Measurements from ENCODE around the gene ZNHIT1. TPM values are rescaled to one million over a fixed set of nuclear protein-coding genes. Genes with fewer than 3 reads are reported as not detected.

The ZNHIT1 gene
- total and polyA plus RNA-seq, 2 of the 8 experiments (the other 6 are each of a cell fraction or from before 2014, with no cell fraction given), result 38.2 to 61.7 TPM

DNA sequence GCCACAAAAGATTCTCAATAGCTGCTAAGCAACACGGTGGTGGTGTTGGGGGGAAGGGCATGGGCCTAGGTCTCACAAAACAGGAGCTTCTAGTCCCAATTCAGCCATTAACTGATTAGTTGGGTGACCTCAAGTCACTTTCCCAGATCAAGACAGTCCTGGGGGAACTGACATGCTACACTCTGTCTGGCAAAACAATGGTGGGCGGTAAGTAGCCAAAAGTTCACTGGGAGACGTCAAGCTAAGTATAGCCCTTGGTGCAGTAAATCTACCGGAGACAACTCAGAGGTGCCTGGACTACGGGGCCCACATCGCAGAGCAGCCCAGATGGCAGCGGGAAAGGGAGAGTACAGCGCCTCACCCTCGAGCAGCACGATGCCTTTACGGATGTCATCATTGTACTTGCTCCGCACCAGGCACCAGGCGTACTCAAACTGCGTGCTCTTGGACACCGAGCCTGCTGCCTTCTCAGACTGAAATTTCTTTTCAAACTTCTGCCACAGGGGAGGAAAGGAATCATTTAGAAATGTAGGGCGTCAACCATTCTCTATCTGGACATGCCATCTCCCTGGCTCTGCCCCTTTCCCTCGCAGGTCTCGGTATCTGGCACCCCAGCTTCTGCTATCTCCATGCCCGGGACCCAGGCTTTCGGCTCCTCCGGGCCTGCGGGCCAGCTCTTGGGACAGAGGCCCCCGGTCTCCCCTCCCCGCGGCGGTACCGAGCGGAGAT, 25.8 kb downstream of the ZNHIT1 start:
- Histone ChIP-seq H3K23me2 (ENCODE audit: low read depth, low read length) (peaks cover 9% of the 10 kb centered on the region), H4K8ac (ENCODE audit: extremely low read depth, insufficient read depth, low read length) (no peak overlapping the region), H3K27me3 (replicated peaks in 1 of 4; ENCODE audit: control insufficient read depth in 3 of 4, extremely low read depth in 1 of 4, insufficient read depth in 3 of 4, low read length in 3 of 4) (no peaks in the 10 kb centered on the region), H3K79me2 (ENCODE audit: control insufficient read depth in 1 of 2, insufficient read depth in 2 of 2, low read length in 2 of 2) (peaks cover 0 to 34% of the 10 kb centered on the region in 2 experiments; a peak in 1 of 4 replicates), H3K23ac (ENCODE audit: insufficient read length) (no peak overlapping the region), H3K4ac (replicated peaks; ENCODE audit: insufficient read length, low read depth, low read length) (peak overlapping the region; percentile 36), H3K9me3 (ENCODE audit: insufficient read depth in 2 of 2, low read depth in 1 of 2, low read length in 1 of 2) (no peaks in the 10 kb centered on the region), H2BK12ac (ENCODE audit: low read depth, low read length) (peak overlapping the region; percentile 44; the same call in 1 of the 2 replicates), H2BK20ac (ENCODE audit: low read length) (no peak overlapping the region), H3K4me2 (ENCODE audit: insufficient read depth in 1 of 2, low read depth in 2 of 2, low read length in 2 of 2) (peak overlapping the region; percentile 65 to 99), H2BK15ac (ENCODE audit: low read length) (no peak overlapping the region), H3K14ac (ENCODE audit: insufficient read length) (no peak overlapping the region), H4K5ac (ENCODE audit: insufficient read length, low read depth, low read length) (no peak overlapping the region), H3K18ac (ENCODE audit: extremely low read depth, low read length) (peak overlapping the region; percentile 28; the same call in 1 of the 2 replicates), H3K27ac (ENCODE audit: low read depth, low read length) (no peak overlapping the region), H3K56ac (replicated peaks; ENCODE audit: insufficient read length, low read depth, low read length) (no peak overlapping the region), H2AK5ac (ENCODE audit: low read depth, low read length) (no peak overlapping the region), H2BK5ac (ENCODE audit: low read depth, low read length) (peak overlapping the region; percentile 97), H4K20me1 (replicated peaks in 1 of 2; ENCODE audit: control insufficient read depth in 1 of 2, insufficient read depth in 2 of 2, low read length in 2 of 2) (peaks cover 0 to 7% of the 10 kb centered on the region in 2 experiments), H3K36me3 (ENCODE audit: control insufficient read depth in 2 of 4, insufficient read depth in 4 of 4, low read length in 3 of 4) (peaks cover 0 to 4% (median 0%) of the 10 kb centered on the region in 4 experiments; a peak in 2 of 8 replicates), H2BK120ac (replicated peaks; ENCODE audit: low read depth, low read length) (no peak overlapping the region), H3K4me1 (replicated peaks in 1 of 4; ENCODE audit: control insufficient read depth in 3 of 4, insufficient read depth in 4 of 4, low read length in 3 of 4) (peaks cover 0 to 6% (median 3%) of the 10 kb centered on the region in 4 experiments; a peak in 5 of 7 replicates), H2AFZ (ENCODE audit: low read length) (no peak overlapping the region), H4K91ac (replicated peaks; ENCODE audit: insufficient read length, low read length) (no peak overlapping the region), H3K79me1 (ENCODE audit: low read depth, low read length) (peaks cover 10% of the 10 kb centered on the region), H3K9ac (replicated peaks in 1 of 4; ENCODE audit: extremely low read depth in 1 of 4, low read depth in 3 of 4, low read length in 3 of 4) (peak overlapping the region in 2 of 4 experiments; percentile 34; a peak in 2 of 7 replicates), H3K4me3 (ENCODE audit: extremely low read depth in 1 of 4, insufficient read depth in 2 of 4, low read depth in 3 of 4, low read length in 4 of 4) (peak overlapping the region; percentile 14 to 99 (median 98); a peak in 7 of 8 replicates)
- WGBS, 2 experiments (ENCODE audit: extremely low coverage in 1 of 2, insufficient coverage in 1 of 2, insufficient read length in 1 of 2, insufficient replicate concordance in 2 of 2, low coverage in 1 of 2, low lambda C conversion rate in 2 of 2, missing lambda C conversion rate in 1 of 2), result 52% methylated on average over 28 of the region's 28 CpGs; no CpG with 5 or more reads in 1 of the 2 experiments
- ChIA-PET POLR2A (ENCODE audit: partially characterized antibody) (interaction anchor here (0.6 to 4.0 kb wide), 17 partner anchors 10 to 947 kb away, joined by 3 to 28 read pairs (median 3); partner anchors contain the start of genes PLOD3 and ZNHIT1), CTCF (ENCODE audit: partially characterized antibody) (interaction anchor here (0.7 to 8.2 kb wide), 38 partner anchors 8 to 349 kb away, joined by 3 to 79 read pairs (median 5); partner anchors contain the start of genes MOGAT3, PLOD3, TRIM56 and VGF)
- DNase-seq (ENCODE audit: low read depth in 1 of 2, low spot score in 2 of 2), result no peak
- no peak for FAIRE-seq
- 0 out of 2 replicates have a peak, but pooled peaks have one; percentile 20 for TF ChIP-seq YY1 (IDR thresholded peaks at IDR 0.05; ENCODE audit: low read depth, low read length)
- peak in 1 of 2 experiments; percentile 75; a peak in 1 of 4 replicates for TF ChIP-seq RAD21 (IDR thresholded peaks at IDR 0.05 in 1 of 2, conservative IDR thresholded peaks at IDR 0.05 in 1 of 2; ENCODE audit: low read depth in 2 of 2, low read length in 2 of 2)
- TF ChIP-seq NRF1 (IDR thresholded peaks at IDR 0.05; ENCODE audit: low read depth, low read length), result no peak
- no peak for TF ChIP-seq PHF8 (conservative IDR thresholded peaks at IDR 0.05; ENCODE audit: low read depth, low read length)
- peak in 1 of 2 experiments; percentile 51; a peak in 1 of 4 replicates for TF ChIP-seq HDAC2 (IDR thresholded peaks at IDR 0.05; ENCODE audit: borderline replicate concordance in 1 of 2, low read depth in 2 of 2, low read length in 2 of 2)
- no peak for TF ChIP-seq CHD2 (IDR thresholded peaks at IDR 0.05; ENCODE audit: low read length)
- peak; percentile 48; the same call in 1 of the 2 replicates for TF ChIP-seq GABPA (IDR thresholded peaks at IDR 0.05; ENCODE audit: borderline replicate concordance, insufficient read depth, low read length)
